H1 (cell line): ENCODE data around the gene RRM1. TPM values are rescaled to one million over a fixed set of nuclear protein-coding genes. Genes with fewer than 3 reads are reported as not detected.

Experiments
- CTCF ChIA-PET: fragments of 300-600 bp; sonication (Branson Sonifier 250); formaldehyde crosslinking; loops from one replicate; lab custom pipeline; 2021; ENCODE audit not compliant: partially characterized antibody; lab: Charles Lee
- POLR2A ChIA-PET: fragments of 300-600 bp; sonication (Branson Sonifier 250); formaldehyde crosslinking; loops from one replicate; lab custom pipeline; 2021; ENCODE audit warnings: inconsistent platforms; ENCODE audit not compliant: partially characterized antibody; lab: Charles Lee
- DNase-seq, 2 experiments: peaks; one replicate each; pipeline versions ENCODE4 v3.0.0 to v3.0.0-alpha.2; 2010 to 2022; ENCODE audit warnings: low spot score in 2 of 2, low read depth in 1 of 2, mixed read lengths in 1 of 2
- FAIRE-seq: peaks from 2 replicates; lab custom pipeline; 2011; peaks lifted over from hg19 to GRCh38; lab: Jason Lieb, UNC
- H2AFZ ChIP-seq: 2 replicates; pipeline ENCODE4 v1.8.1; 2012; ENCODE audit warnings: low read length, inconsistent platforms
- H2AK5ac ChIP-seq: 2 replicates; pipeline ENCODE4 v1.6.1; 2013; ENCODE audit warnings: low read depth, low read length
- H2BK120ac ChIP-seq: replicated peaks from 2 replicates; pipeline ENCODE3; 2013; ENCODE audit warnings: low read depth, low read length, inconsistent platforms
- H2BK12ac ChIP-seq: 2 replicates; pipeline ENCODE4 v1.6.1; 2013; ENCODE audit warnings: low read depth, low read length
- H2BK15ac ChIP-seq: 2 replicates; pipeline ENCODE4 v1.6.1; 2013; ENCODE audit warnings: low read length
- H2BK20ac ChIP-seq: 2 replicates; pipeline ENCODE4 v1.6.1; 2013; ENCODE audit warnings: low read length
- H2BK5ac ChIP-seq: 2 replicates; pipeline ENCODE4 v1.6.1; 2013; ENCODE audit warnings: low read depth, low read length
- H3K14ac ChIP-seq: 2 replicates; pipeline ENCODE4 v1.6.1; 2013; ENCODE audit warnings: inconsistent platforms; ENCODE audit not compliant: insufficient read length
- H3K18ac ChIP-seq: 2 replicates; pipeline ENCODE4 v1.6.1; 2013; ENCODE audit warnings: low read length; ENCODE audit errors: extremely low read depth
- H3K23ac ChIP-seq: 2 replicates; pipeline ENCODE4 v1.6.1; 2013; ENCODE audit warnings: inconsistent platforms; ENCODE audit not compliant: insufficient read length
- H3K23me2 ChIP-seq: 2 replicates; pipeline ENCODE4 v1.6.1; 2013; ENCODE audit warnings: low read depth, low read length
- H3K27ac ChIP-seq: 2 replicates; pipeline ENCODE4 v1.6.1; 2011; ENCODE audit warnings: low read depth, low read length, inconsistent platforms
- H3K27me3 ChIP-seq, 4 experiments: replicated peaks in 1 of 4; 1 replicate in 1 of 4; 2 replicates in 3 of 4; pipeline versions ENCODE4 v1.6.1 to v1.8.1; 2011 to 2013; ENCODE audit warnings: low read length in 3 of 4, mild to moderate bottlenecking in 3 of 4, inconsistent platforms in 2 of 4, mixed read lengths in 2 of 4, moderate library complexity in 1 of 4; ENCODE audit not compliant: control insufficient read depth in 3 of 4, insufficient read depth in 3 of 4; ENCODE audit errors: extremely low read depth in 1 of 4
- H3K36me3 ChIP-seq, 4 experiments: 2 replicates each; pipeline versions ENCODE4 v1.6.1 to v1.8.1; 2011 to 2013; ENCODE audit warnings: mild to moderate bottlenecking in 4 of 4, low read length in 3 of 4, moderate library complexity in 2 of 4, control low read depth in 1 of 4, inconsistent platforms in 1 of 4; ENCODE audit not compliant: insufficient read depth in 4 of 4, control insufficient read depth in 2 of 4
- H3K4ac ChIP-seq: replicated peaks from 2 replicates; pipeline ENCODE3; 2013; ENCODE audit warnings: low read length, low read depth, mixed read lengths, inconsistent platforms; ENCODE audit not compliant: insufficient read length
- H3K4me1 ChIP-seq, 4 experiments: replicated peaks in 1 of 4; 1 replicate in 1 of 4; 2 replicates in 3 of 4; pipeline versions ENCODE4 v1.6.1 to v1.8.1; 2011 to 2013; ENCODE audit warnings: low read length in 3 of 4, inconsistent platforms in 2 of 4, mixed read lengths in 1 of 4; ENCODE audit not compliant: insufficient read depth in 4 of 4, control insufficient read depth in 3 of 4
- H3K4me2 ChIP-seq, 2 experiments: 2 replicates each; pipeline versions ENCODE4 v1.6.1 to v1.8.1; 2011 to 2013; ENCODE audit warnings: low read depth in 2 of 2, low read length in 2 of 2, control low read depth in 1 of 2, inconsistent platforms in 1 of 2, mild to moderate bottlenecking in 1 of 2; ENCODE audit not compliant: insufficient read depth in 1 of 2
- H3K4me3 ChIP-seq, 4 experiments: fragments of 200-600, 300-600 bp in 1 of 4; sonication (generic), shearing (Covaris generic), sonication (Bioruptor Twin) in 1 of 4; 2 replicates each; pipeline versions ENCODE4 v1.5.1 to v1.8.1; 2011 to 2016; ENCODE audit warnings: low read length in 4 of 4, low read depth in 3 of 4, control low read depth in 2 of 4, inconsistent platforms in 2 of 4, mild to moderate bottlenecking in 2 of 4, mixed read lengths in 1 of 4, moderate library complexity in 1 of 4; ENCODE audit not compliant: insufficient read depth in 2 of 4; ENCODE audit errors: extremely low read depth in 1 of 4
- H3K56ac ChIP-seq: replicated peaks from 2 replicates; pipeline ENCODE3; 2013; ENCODE audit warnings: low read depth, mild to moderate bottlenecking, mixed read lengths, low read length, inconsistent platforms; ENCODE audit not compliant: insufficient read length
- H3K79me1 ChIP-seq: 2 replicates; pipeline ENCODE4 v1.6.1; 2013; ENCODE audit warnings: low read depth, low read length, control low read depth
- H3K79me2 ChIP-seq, 2 experiments: 2 replicates each; pipeline versions ENCODE4 v1.6.1 to v1.8.1; 2012 to 2013; ENCODE audit warnings: low read length in 2 of 2, mild to moderate bottlenecking in 2 of 2, inconsistent platforms in 1 of 2; ENCODE audit not compliant: insufficient read depth in 2 of 2, control insufficient read depth in 1 of 2
- H3K9ac ChIP-seq, 4 experiments: replicated peaks in 1 of 4; 1 replicate in 1 of 4; 2 replicates in 3 of 4; pipeline versions ENCODE4 v1.6.1 to v1.8.1; 2011 to 2013; ENCODE audit warnings: low read depth in 3 of 4, low read length in 3 of 4, control low read depth in 2 of 4, mild to moderate bottlenecking in 2 of 4, moderate library complexity in 2 of 4, inconsistent platforms in 1 of 4; ENCODE audit errors: extremely low read depth in 1 of 4
- H3K9me3 ChIP-seq, 2 experiments: 2 replicates each; pipeline versions ENCODE4 v1.6.1 to v1.8.1; 2012 to 2013; ENCODE audit warnings: mild to moderate bottlenecking in 2 of 2, moderate library complexity in 2 of 2, control low read depth in 1 of 2, inconsistent platforms in 1 of 2, low read depth in 1 of 2, low read length in 1 of 2, mixed read lengths in 1 of 2; ENCODE audit not compliant: insufficient read depth in 2 of 2
- H4K20me1 ChIP-seq, 2 experiments: replicated peaks in 1 of 2; 2 replicates each; pipeline versions ENCODE3 to v1.8.1; 2011 to 2013; ENCODE audit warnings: inconsistent platforms in 2 of 2, low read length in 2 of 2, mild to moderate bottlenecking in 1 of 2; ENCODE audit not compliant: insufficient read depth in 2 of 2, control insufficient read depth in 1 of 2
- H4K5ac ChIP-seq: 2 replicates; pipeline ENCODE4 v1.6.1; 2013; ENCODE audit warnings: low read length, low read depth, mixed read lengths, inconsistent platforms; ENCODE audit not compliant: insufficient read length
- H4K8ac ChIP-seq: 2 replicates; pipeline ENCODE4 v1.8.0; 2013; ENCODE audit warnings: mild to moderate bottlenecking, moderate library complexity, low read length, inconsistent platforms; ENCODE audit not compliant: insufficient read depth; ENCODE audit errors: extremely low read depth
- H4K91ac ChIP-seq: replicated peaks from 2 replicates; pipeline ENCODE3; 2013; ENCODE audit warnings: low read length, mixed read lengths, inconsistent platforms; ENCODE audit not compliant: insufficient read length
- CTCF ChIP-seq, 3 experiments: IDR thresholded peaks; 1 replicate in 2 of 3; 2 replicates in 1 of 3; pipeline versions ENCODE4 v1.5.1 to v1.6.1; 2011; ENCODE audit warnings: low read length in 3 of 3, mild to moderate bottlenecking in 3 of 3, inconsistent platforms in 2 of 3, low read depth in 1 of 3, moderate library complexity in 1 of 3; ENCODE audit not compliant: insufficient read depth in 1 of 3; ENCODE audit errors: control extremely low read depth in 1 of 3
- EGR1 ChIP-seq: IDR thresholded peaks from 2 replicates; pipeline ENCODE4 v1.6.1; 2011; ENCODE audit warnings: low read depth, low read length, borderline replicate concordance
- JUN ChIP-seq: IDR thresholded peaks from 2 replicates; pipeline ENCODE4 v1.6.1; 2011; ENCODE audit warnings: low read depth, mild to moderate bottlenecking, improper control_type of control experiment, low read length
- KDM5A ChIP-seq: fragments of 200-600 bp; IDR thresholded peaks from 2 replicates; pipeline ENCODE4 v1.7.1; 2012; ENCODE audit warnings: mild to moderate bottlenecking, low read length, inconsistent platforms, mixed read lengths
- MAX ChIP-seq: IDR thresholded peaks from 2 replicates; pipeline ENCODE4 v1.6.1; 2012; ENCODE audit warnings: inconsistent platforms
- RAD21 ChIP-seq, 2 experiments: IDR thresholded peaks in 1 of 2; conservative IDR thresholded peaks in 1 of 2; 2 replicates each; pipeline ENCODE4 v1.6.1; 2011; ENCODE audit warnings: low read depth in 2 of 2, low read length in 2 of 2, improper control_type of control experiment in 1 of 2, inconsistent platforms in 1 of 2, mild to moderate bottlenecking in 1 of 2, moderate library complexity in 1 of 2
- RFX5 ChIP-seq: IDR thresholded peaks from 2 replicates; pipeline ENCODE4 v1.6.1; 2011; ENCODE audit warnings: low read depth, low read length, improper control_type of control experiment, borderline replicate concordance
- SIN3A ChIP-seq, 2 experiments: IDR thresholded peaks in 1 of 2; conservative IDR thresholded peaks in 1 of 2; 2 replicates each; pipeline ENCODE4 v1.6.1; 2011 to 2012; ENCODE audit warnings: low read length in 2 of 2, improper control_type of control experiment in 1 of 2, low read depth in 1 of 2, mild to moderate bottlenecking in 1 of 2
- TEAD4 ChIP-seq: IDR thresholded peaks from 2 replicates; pipeline ENCODE4 v1.6.1; 2012; ENCODE audit warnings: low read depth, low read length, inconsistent platforms, mixed read lengths
- WGBS, 2 experiments: shearing (Covaris generic) in 1 of 2; methylation state at CpG; one replicate each; pipeline versions ENCODE4 v1.1.6 to v1.1.7; 2013 to 2015; ENCODE audit warnings: low lambda C conversion rate in 2 of 2, mixed read lengths in 2 of 2, inconsistent platforms in 1 of 2, low coverage in 1 of 2, missing lambda C conversion rate in 1 of 2; ENCODE audit not compliant: insufficient replicate concordance in 2 of 2, insufficient coverage in 1 of 2, insufficient read length in 1 of 2; ENCODE audit errors: extremely low coverage in 1 of 2, missing lambda C conversion rate in 1 of 2; 5-methylcytosine and 5-hydroxymethylcytosine counted together
- polyA plus RNA-seq, 7 experiments: library from polyadenylated mRNA; depleted of rRNA in 3 of 7; stranded (reverse) in 5 of 7; unstranded in 2 of 7; fragments of >200 nt in 5 of 7; fragments of 200-250 nt in 2 of 7; gene quantifications; 1 replicate in 5 of 7; 2 replicates in 1 of 7; 4 replicates in 1 of 7; pipeline versions ENCODE4 v1.2.1 to v1.2.3, GENCODE V29; 2011 to 2013; ENCODE audit warnings: missing spikeins in 2 of 7, mixed read lengths in 2 of 7
- total RNA-seq: library from RNA; stranded (reverse); fragmentation: NEBNext Ultra II Directional; extraction: Animal tissue kit (Norgen Biotek cat#: 25700); gene quantifications from 2 replicates; pipeline ENCODE4 v1.2.1, GENCODE V29; 2021

RRM1 gene
- total and polyA plus RNA-seq, 2 of the 8 experiments (the other 6 are each of a cell fraction or from before 2014, with no cell fraction given): 63.6 to 126 TPM

- no peak overlapping the region for H3K56ac ChIP-seq
- no peak overlapping the region for H2BK120ac ChIP-seq
- H3K79me1 ChIP-seq: no peaks in the 10 kb centered on the region
- H2AK5ac ChIP-seq: no peak overlapping the region
- H4K8ac ChIP-seq: no peak overlapping the region
- no peak overlapping the region for H3K4me2 ChIP-seq
- FAIRE-seq: no peak
- POLR2A ChIA-PET: interaction anchor here (0.7 kb wide), 1 partner anchor 548 kb away, joined by 3 read pairs; no protein-coding TSS in a partner anchor
- DNase-seq: peak in 1 of 2 experiments; percentile 2
- H3K27ac ChIP-seq: no peak overlapping the region
- no peaks in the 10 kb centered on the region for H3K9me3 ChIP-seq
- no peak overlapping the region for H2BK12ac ChIP-seq
- H3K9ac ChIP-seq: no peak overlapping the region
- H3K4ac ChIP-seq: no peak overlapping the region
- no peaks in the 10 kb centered on the region for H3K79me2 ChIP-seq
- H4K91ac ChIP-seq: no peak overlapping the region
- no peak overlapping the region for H3K23ac ChIP-seq
- CTCF ChIA-PET: interaction anchor here (0.7 to 13.4 kb wide), 9 partner anchors 9 to 258 kb away, joined by 3 to 422 read pairs (median 4); partner anchors contain the start of genes PGAP2, RHOG and STIM1
- no peaks in the 10 kb centered on the region; the same call in 1 of the 2 replicates for H3K23me2 ChIP-seq
- H3K14ac ChIP-seq: no peak overlapping the region
- H3K4me1 ChIP-seq: no peaks in the 10 kb centered on the region
- no peak overlapping the region for H2AFZ ChIP-seq
- no peaks in the 10 kb centered on the region for H4K20me1 ChIP-seq
- H2BK20ac ChIP-seq: no peak overlapping the region
- no peak overlapping the region for H2BK15ac ChIP-seq
- no peak overlapping the region for H3K4me3 ChIP-seq
- no peak overlapping the region for H2BK5ac ChIP-seq
- WGBS, 2 experiments: 63% methylated on average over 2 of the region's 2 CpGs; no CpG with 5 or more reads in 1 of the 2 experiments
- no peak overlapping the region for H3K18ac ChIP-seq
- no peak overlapping the region for H4K5ac ChIP-seq
- H3K27me3 ChIP-seq: no peaks in the 10 kb centered on the region
- H3K36me3 ChIP-seq: no peaks in the 10 kb centered on the region
- no peak for TF ChIP-seq TEAD4
- TF ChIP-seq SIN3A (conservative IDR thresholded peaks at IDR 0.05 in 1 of 2, IDR thresholded peaks at IDR 0.05 in 1 of 2; ENCODE audit: low read depth in 1 of 2, low read length in 2 of 2): no peak
- no peak for TF ChIP-seq EGR1
- no peak for TF ChIP-seq CTCF (IDR thresholded peaks at IDR 0.05; ENCODE audit: control extremely low read depth in 1 of 3, insufficient read depth in 1 of 3, low read depth in 1 of 3, low read length in 3 of 3)
- no peak for TF ChIP-seq MAX
- TF ChIP-seq JUN: no peak
- no peak for TF ChIP-seq RFX5
- no peak for TF ChIP-seq KDM5A
- TF ChIP-seq RAD21 (IDR thresholded peaks at IDR 0.05 in 1 of 2, conservative IDR thresholded peaks at IDR 0.05 in 1 of 2; ENCODE audit: low read depth in 2 of 2, low read length in 2 of 2): no peak
Measured at GRCh38 chr11:4065601-4066377, 28.8 kb upstream of the RRM1 start.
